ENCODE measurements around the gene SLC4A11. TPM values are rescaled to one million over a fixed set of nuclear protein-coding genes. Genes with fewer than 3 reads are reported as not detected.
"Not testable (repeated sequence)": the region's sequence is repeated elsewhere in the genome, so short reads cannot be mapped to it uniquely, and the experiment has no call there.

SLC4A11 gene
- total and polyA plus RNA-seq, 2 donors = 0.14 to 4.4 TPM

GRCh38 chr20:3189561-3190131 lies 49.3 kb downstream of the SLC4A11 start:
- peaks cover 45 to 50% of the 10 kb centered on the region in 2 donors for H3K36me3 ChIP-seq (ENCODE audit: control insufficient read depth in 2 of 2, insufficient read depth in 2 of 2, low read length in 1 of 2)
- WGBS = 95% methylated on average over 4 of the region's 4 CpGs

GRCh38 chr20:3188823-3189413 lies 50.1 kb downstream of the SLC4A11 start:
- Histone ChIP-seq H3K36me3 (ENCODE audit: control insufficient read depth in 2 of 2, insufficient read depth in 2 of 2, low read length in 1 of 2) (peaks cover 38 to 43% of the 10 kb centered on the region in 2 donors), H3K4me3 (ENCODE audit: low read length in 2 of 2) (no peak overlapping the region), H3K27me3 (ENCODE audit: control insufficient read depth in 2 of 2, insufficient read depth in 1 of 2, low read length in 1 of 2) (no peaks in the 10 kb centered on the region), H3K27ac (ENCODE audit: low read depth in 1 of 2, low read length in 1 of 2) (no peak overlapping the region), H3K4me1 (ENCODE audit: control insufficient read depth in 2 of 2, insufficient read depth in 2 of 2, low read length in 2 of 2) (no peaks in the 10 kb centered on the region), H3K9me3 (ENCODE audit: control insufficient read depth in 2 of 2, insufficient read depth in 1 of 2, low read length in 1 of 2) (no peaks in the 10 kb centered on the region)
- no peak for DNase-seq (ENCODE audit: low read depth in 6 of 9, low spot score in 9 of 9)
- 99% methylated on average over 3 of the region's 3 CpGs for WGBS

More at GRCh38 chr20:3189561-3190131, 49.3 kb downstream of the SLC4A11 start:
- Histone ChIP-seq H3K4me1 (ENCODE audit: control insufficient read depth in 2 of 2, insufficient read depth in 2 of 2, low read length in 2 of 2) (no peaks in the 10 kb centered on the region), H3K27me3 (ENCODE audit: control insufficient read depth in 2 of 2, insufficient read depth in 1 of 2, low read length in 1 of 2) (no peaks in the 10 kb centered on the region), H3K9me3 (ENCODE audit: control insufficient read depth in 2 of 2, insufficient read depth in 1 of 2, low read length in 1 of 2) (no peaks in the 10 kb centered on the region), H3K27ac (ENCODE audit: low read depth in 1 of 2, low read length in 1 of 2) (no peak overlapping the region), H3K4me3 (ENCODE audit: low read length in 2 of 2) (no peak overlapping the region)
- DNase-seq (ENCODE audit: low read depth in 6 of 9, low spot score in 9 of 9) = no peak

- not testable (repeated sequence) for H3K9me3 ChIP-seq (ENCODE audit: control insufficient read depth in 2 of 2, insufficient read depth in 1 of 2, low read length in 1 of 2); H3K4me1 ChIP-seq (ENCODE audit: control insufficient read depth in 2 of 2, insufficient read depth in 2 of 2, low read length in 2 of 2); H3K4me3 ChIP-seq (ENCODE audit: low read length in 2 of 2); DNase-seq (ENCODE audit: low read depth in 6 of 9, low spot score in 9 of 9); H3K27ac ChIP-seq (ENCODE audit: low read depth in 1 of 2, low read length in 1 of 2); H3K27me3 ChIP-seq (ENCODE audit: control insufficient read depth in 2 of 2, insufficient read depth in 1 of 2, low read length in 1 of 2)
- H3K36me3 ChIP-seq (ENCODE audit: control insufficient read depth in 2 of 2, insufficient read depth in 2 of 2, low read length in 1 of 2) = peaks cover 30 to 37% of the 10 kb centered on the region in 2 donors
- WGBS = 96% methylated on average over 9 of the region's 9 CpGs
Measured at GRCh38 chr20:3187861-3188260, 51.1 kb downstream of the SLC4A11 start.

- peaks cover 0 to 1% of the 10 kb centered on the region in 2 donors for H3K36me3 ChIP-seq (ENCODE audit: control insufficient read depth in 2 of 2, insufficient read depth in 2 of 2, low read length in 1 of 2)
- WGBS = 97% methylated on average over 3 of the region's 3 CpGs
- DNase-seq (ENCODE audit: low read depth in 6 of 9, low spot score in 9 of 9) = no peak
Measured at GRCh38 chr20:3183896-3184612, 54.9 kb downstream of the SLC4A11 start.

GRCh38 chr20:3182429-3182828 lies 56.6 kb downstream of the SLC4A11 start:
- not testable (repeated sequence) for H3K9me3 ChIP-seq (ENCODE audit: control insufficient read depth in 2 of 2, insufficient read depth in 1 of 2, low read length in 1 of 2); H3K4me1 ChIP-seq (ENCODE audit: control insufficient read depth in 2 of 2, insufficient read depth in 2 of 2, low read length in 2 of 2); H3K4me3 ChIP-seq (ENCODE audit: low read length in 2 of 2); H3K27me3 ChIP-seq (ENCODE audit: control insufficient read depth in 2 of 2, insufficient read depth in 1 of 2, low read length in 1 of 2); H3K27ac ChIP-seq (ENCODE audit: low read depth in 1 of 2, low read length in 1 of 2); H3K36me3 ChIP-seq (ENCODE audit: control insufficient read depth in 2 of 2, insufficient read depth in 2 of 2, low read length in 1 of 2); DNase-seq (ENCODE audit: low read depth in 6 of 9, low spot score in 9 of 9)
- WGBS = 97% methylated on average over 5 of the region's 5 CpGs

More at GRCh38 chr20:3183896-3184612, 54.9 kb downstream of the SLC4A11 start:
- Histone ChIP-seq H3K4me1 (ENCODE audit: control insufficient read depth in 2 of 2, insufficient read depth in 2 of 2, low read length in 2 of 2) (no peaks in the 10 kb centered on the region), H3K27me3 (ENCODE audit: control insufficient read depth in 2 of 2, insufficient read depth in 1 of 2, low read length in 1 of 2) (no peaks in the 10 kb centered on the region), H3K27ac (ENCODE audit: low read depth in 1 of 2, low read length in 1 of 2) (no peak overlapping the region), H3K4me3 (ENCODE audit: low read length in 2 of 2) (no peak overlapping the region), H3K9me3 (ENCODE audit: control insufficient read depth in 2 of 2, insufficient read depth in 1 of 2, low read length in 1 of 2) (no peaks in the 10 kb centered on the region)

- Histone ChIP-seq H3K9me3 (ENCODE audit: control insufficient read depth in 2 of 2, insufficient read depth in 1 of 2, low read length in 1 of 2) (no peaks in the 10 kb centered on the region), H3K36me3 (ENCODE audit: control insufficient read depth in 2 of 2, insufficient read depth in 2 of 2, low read length in 1 of 2) (no peaks in the 10 kb centered on the region), H3K4me3 (ENCODE audit: low read length in 2 of 2) (no peak overlapping the region), H3K27me3 (ENCODE audit: control insufficient read depth in 2 of 2, insufficient read depth in 1 of 2, low read length in 1 of 2) (no peaks in the 10 kb centered on the region), H3K27ac (ENCODE audit: low read depth in 1 of 2, low read length in 1 of 2) (no peak overlapping the region), H3K4me1 (ENCODE audit: control insufficient read depth in 2 of 2, insufficient read depth in 2 of 2, low read length in 2 of 2) (no peaks in the 10 kb centered on the region)
- 86% methylated on average over 5 of the region's 5 CpGs for WGBS
- DNase-seq (ENCODE audit: low read depth in 6 of 9, low spot score in 9 of 9) = no peak
Measured at GRCh38 chr20:3181270-3181669, 57.7 kb downstream of the SLC4A11 start.

GRCh38 chr20:3180319-3180718 lies 58.7 kb downstream of the SLC4A11 start:
- Histone ChIP-seq H3K27ac (ENCODE audit: low read depth in 1 of 2, low read length in 1 of 2) (no peak overlapping the region), H3K36me3 (ENCODE audit: control insufficient read depth in 2 of 2, insufficient read depth in 2 of 2, low read length in 1 of 2) (no peaks in the 10 kb centered on the region), H3K27me3 (ENCODE audit: control insufficient read depth in 2 of 2, insufficient read depth in 1 of 2, low read length in 1 of 2) (peaks cover 0 to 9% of the 10 kb centered on the region in 2 donors), H3K4me3 (ENCODE audit: low read length in 2 of 2) (no peak overlapping the region), H3K9me3 (ENCODE audit: control insufficient read depth in 2 of 2, insufficient read depth in 1 of 2, low read length in 1 of 2) (no peaks in the 10 kb centered on the region), H3K4me1 (ENCODE audit: control insufficient read depth in 2 of 2, insufficient read depth in 2 of 2, low read length in 2 of 2) (no peaks in the 10 kb centered on the region)
- WGBS = 81% methylated on average over 4 of the region's 4 CpGs
- DNase-seq (ENCODE audit: low read depth in 6 of 9, low spot score in 9 of 9) = no peak

- H3K27me3 ChIP-seq (ENCODE audit: control insufficient read depth in 2 of 2, insufficient read depth in 1 of 2, low read length in 1 of 2) = peaks cover 20 to 32% of the 10 kb centered on the region in 2 donors
- no peak for DNase-seq (ENCODE audit: low read depth in 6 of 9, low spot score in 9 of 9)
- peaks cover 6 to 14% of the 10 kb centered on the region in 2 donors for H3K4me1 ChIP-seq (ENCODE audit: control insufficient read depth in 2 of 2, insufficient read depth in 2 of 2, low read length in 2 of 2)
- no peak overlapping the region for H3K27ac ChIP-seq (ENCODE audit: low read depth in 1 of 2, low read length in 1 of 2)
- no peak overlapping the region for H3K4me3 ChIP-seq (ENCODE audit: low read length in 2 of 2)
- peaks cover 2 to 10% of the 10 kb centered on the region in 2 donors for H3K9me3 ChIP-seq (ENCODE audit: control insufficient read depth in 2 of 2, insufficient read depth in 1 of 2, low read length in 1 of 2)
- WGBS = 80% methylated on average over 8 of the region's 8 CpGs
- no peaks in the 10 kb centered on the region for H3K36me3 ChIP-seq (ENCODE audit: control insufficient read depth in 2 of 2, insufficient read depth in 2 of 2, low read length in 1 of 2)
Measured at GRCh38 chr20:3177746-3178485, 61.1 kb downstream of the SLC4A11 start.
